HG03521 (cell line): ENCODE data around the gene ADGRE1.

Experiments used
- ATAC-seq: cut with Tn5 transposase; IDR thresholded peaks from one replicate; pipeline ENCODE4 v1.9.1; 2021; ENCODE audit warnings: mild to moderate bottlenecking, moderate library complexity; ENCODE audit not compliant: unreplicated experiment

Gene ADGRE1

DNA sequence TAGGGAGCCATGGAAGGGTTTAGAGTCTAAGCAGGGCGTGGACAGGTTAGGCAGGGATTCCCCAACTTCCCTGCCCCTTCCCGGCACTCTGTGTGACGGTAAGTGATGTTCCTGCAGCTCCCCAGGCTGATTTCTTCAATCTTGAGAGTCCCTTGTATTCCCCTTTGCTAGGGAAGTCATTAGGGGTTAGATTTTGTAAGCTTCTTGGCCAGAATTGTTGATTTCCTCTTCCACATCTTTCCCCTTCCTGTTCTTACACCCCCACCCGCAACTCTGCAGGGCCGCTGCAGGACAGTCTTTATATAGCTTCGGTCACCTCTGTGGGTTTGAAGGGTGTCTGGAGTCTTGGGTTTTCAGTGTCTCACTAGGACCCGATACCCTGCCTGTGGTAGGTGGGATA lies 10.6 kb upstream of the ADGRE1 start:
- no peak for ATAC-seq

DNA sequence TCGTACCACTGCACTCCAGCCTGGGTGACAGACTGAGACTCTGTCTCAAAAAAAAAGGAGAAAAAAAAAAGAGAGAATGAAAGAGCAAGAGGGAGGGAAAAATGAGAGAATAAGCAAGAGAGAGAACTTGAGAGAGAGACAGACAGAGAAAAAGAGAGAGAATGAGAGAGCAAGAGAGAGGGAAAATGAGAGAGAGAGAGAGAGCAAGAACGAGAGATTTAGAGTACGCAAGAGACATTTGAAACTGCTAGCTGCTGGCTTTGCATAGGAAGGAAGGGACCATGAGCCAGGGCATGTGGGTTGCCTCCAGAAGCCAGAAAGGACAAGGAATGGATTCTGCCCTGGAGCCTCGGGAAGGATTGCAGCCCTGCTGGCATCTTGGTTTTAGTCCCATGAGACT lies 9.6 kb upstream of the ADGRE1 start:
- ATAC-seq: no peak

DNA sequence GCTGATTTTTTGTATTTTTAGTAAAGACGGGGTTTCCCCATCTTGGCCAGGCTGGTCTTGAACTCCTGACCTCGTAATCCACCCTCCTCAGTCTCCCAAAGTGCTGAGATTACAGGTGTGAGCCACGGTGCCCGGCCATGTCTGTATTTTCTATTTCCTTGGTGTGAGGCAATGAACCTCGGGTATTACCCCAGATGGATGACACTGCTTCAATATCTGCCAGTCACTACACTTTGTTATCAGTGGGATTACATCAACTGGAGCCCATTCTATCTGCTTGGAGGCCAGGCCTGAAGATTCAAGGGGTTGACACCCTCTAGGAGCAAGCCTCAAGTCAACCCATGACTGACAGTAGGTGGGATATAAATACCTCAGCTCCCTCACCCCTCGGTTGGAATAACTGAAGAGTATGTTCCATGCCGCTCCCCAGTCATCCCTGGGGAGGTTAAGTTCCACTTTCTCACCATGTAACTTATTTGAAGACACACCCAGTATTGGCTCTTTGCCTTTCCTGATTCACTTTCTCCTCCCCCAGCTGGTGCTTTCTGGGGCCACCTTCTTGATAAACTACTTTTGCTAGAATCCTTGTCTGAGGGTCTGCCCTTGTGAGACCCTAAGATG lies 992 bp upstream of the ADGRE1 start:
- ATAC-seq: no peak

DNA sequence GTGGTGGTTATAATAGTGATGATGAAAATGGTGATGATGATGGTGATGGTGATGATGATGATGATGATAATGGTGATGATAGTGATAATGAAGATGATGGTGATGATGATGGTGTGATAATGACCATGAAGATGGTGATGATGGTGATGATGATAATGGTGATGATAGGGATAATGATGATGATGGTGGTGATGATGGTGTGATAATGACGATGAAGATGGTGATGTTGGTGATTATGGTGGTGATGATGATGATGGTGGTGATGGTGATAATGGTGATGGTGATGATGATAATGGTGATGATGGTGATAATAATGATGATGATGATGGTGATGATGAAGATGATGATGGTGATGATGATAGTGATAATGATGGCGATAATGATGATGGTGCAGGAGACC lies 1.6 kb downstream of the ADGRE1 start:
- ATAC-seq: no peak

DNA sequence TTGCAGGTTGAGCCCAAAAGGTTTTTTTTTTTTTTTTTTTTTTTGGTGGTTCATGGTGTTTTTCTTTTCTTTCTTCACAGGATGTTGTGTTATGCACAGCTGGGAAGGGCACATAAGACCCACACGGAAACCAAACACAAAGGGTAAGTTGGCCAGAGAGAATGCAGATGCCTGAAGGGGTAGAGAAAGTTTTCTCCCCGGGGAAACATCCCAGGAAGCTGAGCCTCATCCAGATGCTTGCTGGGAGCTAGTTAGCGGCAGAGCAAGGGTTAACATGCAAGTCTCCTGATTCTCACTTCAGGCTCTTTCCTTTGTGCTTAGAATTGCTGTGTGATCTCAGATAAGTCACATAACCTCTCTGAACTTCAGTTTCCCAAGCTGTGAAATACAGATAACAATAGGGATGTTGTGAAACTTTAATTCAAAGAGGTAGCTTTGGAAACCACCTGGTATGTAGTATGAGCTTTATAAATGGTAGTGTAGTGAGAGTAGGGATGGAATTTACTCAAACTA lies 3.1 kb downstream of the ADGRE1 start:
- ATAC-seq: no peak

DNA sequence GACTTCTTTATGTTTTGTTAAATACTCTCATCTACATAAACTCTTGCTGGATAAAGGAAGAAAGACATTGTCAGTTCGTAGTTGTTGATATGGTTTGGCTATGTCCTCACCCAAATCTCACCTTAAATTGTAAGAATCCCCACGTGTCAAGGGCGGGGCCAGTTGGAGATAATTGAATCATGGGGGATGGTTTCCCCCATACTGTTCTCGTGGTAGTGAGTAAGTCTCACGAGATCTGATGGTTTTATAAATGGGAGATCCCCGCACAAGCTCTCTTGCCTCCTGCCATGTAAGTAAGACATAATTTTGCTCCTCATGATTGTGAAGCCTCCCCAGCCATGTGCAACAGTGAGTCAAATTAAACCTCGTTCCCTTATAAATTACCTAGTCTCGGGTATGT lies 3.6 kb downstream of the ADGRE1 start:
- no peak for ATAC-seq

DNA sequence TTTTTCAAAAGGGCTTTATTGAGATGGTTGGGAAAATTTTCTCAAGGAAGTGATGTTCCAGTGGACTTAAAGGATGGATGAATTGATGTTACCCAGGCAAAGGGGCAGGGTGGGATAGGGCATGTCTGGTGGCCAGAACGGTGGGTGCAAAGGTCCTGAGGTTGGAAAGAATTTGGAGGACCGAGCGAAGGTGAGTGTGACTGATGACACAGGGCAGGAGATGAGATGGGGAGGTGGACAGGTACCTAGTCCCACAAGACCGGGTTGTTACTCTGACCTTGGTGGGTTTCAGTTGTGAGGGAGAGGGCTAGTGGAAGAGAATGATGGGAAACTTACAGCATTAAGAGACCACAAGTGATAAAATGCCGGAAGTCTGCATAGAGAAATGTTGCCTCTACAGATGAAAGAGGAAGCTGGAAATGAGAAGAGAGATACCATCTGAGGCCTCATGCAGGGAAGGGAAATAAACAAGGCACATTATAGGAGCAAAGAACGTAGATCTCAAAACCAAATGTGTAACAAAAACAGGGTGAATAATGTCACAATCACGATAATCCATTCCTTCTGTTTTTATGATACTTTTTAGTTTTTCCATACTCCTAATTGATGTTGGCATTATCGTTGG lies 4.5 kb downstream of the ADGRE1 start:
- ATAC-seq: no peak

DNA sequence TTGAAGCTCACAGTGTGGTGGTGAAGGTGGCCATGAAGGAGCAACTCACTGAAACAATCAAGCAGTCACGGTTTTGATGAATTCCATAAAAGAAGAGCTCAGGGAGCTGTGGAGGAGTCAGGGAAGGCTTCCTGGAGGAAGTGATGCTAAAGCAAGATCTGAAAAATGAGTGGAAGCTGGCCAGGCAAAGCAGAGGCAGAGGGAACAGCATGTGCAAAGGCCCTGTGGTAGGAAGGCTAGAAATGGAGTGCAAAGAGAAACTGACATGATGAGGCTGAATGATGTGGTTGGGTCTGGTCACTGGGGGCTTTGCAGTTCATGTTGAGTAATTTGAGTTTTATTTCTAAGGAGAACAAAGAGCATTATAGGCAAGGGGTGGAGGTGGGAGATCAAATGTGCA lies 6.9 kb downstream of the ADGRE1 start:
- ATAC-seq: no peak

DNA sequence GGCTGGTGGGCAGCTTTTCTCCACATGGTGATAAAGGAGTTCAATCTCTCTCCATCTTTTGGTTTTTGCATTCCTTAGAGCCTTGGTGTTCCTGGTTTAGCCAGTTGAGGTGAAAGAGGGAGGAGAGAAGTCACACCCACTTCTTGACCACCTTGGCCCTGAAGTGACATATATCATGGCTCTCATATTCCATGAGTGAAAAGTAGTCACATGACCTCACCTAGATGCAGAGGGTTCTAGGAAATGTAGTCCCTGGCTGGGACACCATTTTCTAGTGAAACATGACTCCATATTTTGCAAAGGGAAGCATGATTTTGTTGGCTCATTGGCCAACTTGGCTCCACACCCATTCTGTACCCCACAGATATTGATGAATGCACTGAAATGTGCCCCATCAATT lies 16.1 kb downstream of the ADGRE1 start:
- ATAC-seq: no peak

DNA sequence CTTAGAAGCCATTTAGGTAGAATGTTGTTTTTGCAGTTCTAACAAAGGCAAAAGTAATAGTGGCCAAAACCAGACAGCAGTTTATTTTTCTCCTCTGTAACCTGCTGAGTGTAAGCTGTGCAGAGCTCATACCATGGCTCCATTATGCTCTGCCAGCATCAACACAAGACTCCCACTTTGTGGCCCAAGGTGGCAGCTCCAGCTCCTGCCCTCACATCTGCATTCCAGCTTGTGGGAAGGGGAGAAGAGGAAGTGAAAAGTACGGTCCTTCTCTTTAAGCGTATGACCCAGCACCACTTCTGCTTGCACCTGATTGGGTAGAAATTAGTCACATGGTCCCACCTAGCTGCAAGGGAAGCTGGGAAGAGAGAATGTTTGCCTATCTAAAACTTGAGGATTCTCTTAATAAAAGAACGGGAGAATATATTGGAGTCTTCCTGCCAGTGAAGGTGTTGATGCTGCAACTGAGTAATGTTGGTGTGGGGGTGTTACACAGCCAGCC lies 19.2 kb downstream of the ADGRE1 start:
- no peak for ATAC-seq

DNA sequence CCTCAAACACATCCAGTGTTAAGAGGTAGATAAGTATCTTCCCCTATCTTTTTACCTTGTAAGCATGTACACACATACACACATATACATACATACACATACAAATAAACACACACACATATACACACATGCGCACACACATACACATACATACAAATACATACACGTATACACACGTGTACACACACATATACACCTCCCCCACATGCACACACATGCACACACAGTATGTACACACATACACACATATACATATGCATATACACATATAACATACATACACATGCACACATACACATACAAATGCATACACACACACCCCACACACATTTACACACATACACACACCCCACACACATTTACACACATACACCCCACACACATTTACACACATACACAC lies 24.1 kb downstream of the ADGRE1 start:
- no peak for ATAC-seq

DNA sequence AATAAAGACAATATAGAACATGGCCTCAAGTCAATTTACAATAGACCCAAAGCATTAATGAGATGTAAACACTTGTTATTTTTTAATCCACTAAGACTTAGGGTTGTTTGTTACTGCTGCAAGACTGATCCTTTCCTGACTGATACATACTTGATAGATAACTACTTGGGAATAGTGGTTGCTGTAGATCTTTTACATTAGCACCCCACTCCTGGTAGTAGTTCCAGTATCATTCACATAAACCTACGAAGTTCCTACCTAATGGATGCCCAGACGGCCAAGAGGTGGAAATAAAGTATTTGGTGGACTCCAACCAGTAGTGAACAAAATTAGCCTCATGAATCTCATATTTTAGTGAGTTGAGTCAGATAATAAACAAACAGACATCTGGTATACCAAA lies 26.9 kb downstream of the ADGRE1 start:
- no peak for ATAC-seq

DNA sequence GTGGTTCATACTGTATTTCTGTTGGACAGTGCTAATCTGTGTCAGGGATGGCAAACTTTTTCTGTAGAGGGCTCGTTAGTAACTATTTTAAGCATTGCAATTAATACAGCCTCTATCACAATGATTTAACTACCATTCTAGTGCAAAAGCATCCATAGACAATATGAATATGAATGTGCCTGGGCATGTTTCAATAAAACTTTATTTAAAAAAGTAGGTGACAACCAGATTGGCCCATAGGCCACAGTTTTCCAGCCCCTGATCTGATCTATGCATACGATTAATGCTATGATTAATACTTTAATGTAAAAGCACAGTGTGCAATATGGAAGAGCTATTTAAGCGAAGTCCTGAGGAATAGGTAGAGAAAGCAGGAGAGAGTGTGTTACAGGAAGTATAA lies 29.6 kb downstream of the ADGRE1 start:
- ATAC-seq: no peak

DNA sequence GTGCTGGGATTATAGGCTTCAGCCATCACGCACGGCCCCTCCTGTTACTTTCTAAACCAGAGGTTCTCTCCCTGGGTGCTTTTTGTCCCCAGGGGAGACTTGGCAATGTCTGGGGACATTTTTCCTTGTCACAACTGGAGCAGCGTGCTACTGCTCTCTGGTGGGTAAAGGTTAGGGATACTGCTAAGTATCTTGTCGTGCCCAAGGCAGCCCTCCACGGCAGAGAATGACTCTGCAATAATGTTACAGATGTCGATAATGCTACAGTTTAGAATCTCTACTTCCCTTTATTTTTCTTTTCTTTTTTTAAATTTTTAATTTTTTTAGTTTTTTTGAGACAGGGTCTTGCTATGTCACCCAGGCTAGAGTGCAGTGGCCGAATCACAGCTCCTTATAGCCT lies 38.0 kb downstream of the ADGRE1 start:
- no peak for ATAC-seq

DNA sequence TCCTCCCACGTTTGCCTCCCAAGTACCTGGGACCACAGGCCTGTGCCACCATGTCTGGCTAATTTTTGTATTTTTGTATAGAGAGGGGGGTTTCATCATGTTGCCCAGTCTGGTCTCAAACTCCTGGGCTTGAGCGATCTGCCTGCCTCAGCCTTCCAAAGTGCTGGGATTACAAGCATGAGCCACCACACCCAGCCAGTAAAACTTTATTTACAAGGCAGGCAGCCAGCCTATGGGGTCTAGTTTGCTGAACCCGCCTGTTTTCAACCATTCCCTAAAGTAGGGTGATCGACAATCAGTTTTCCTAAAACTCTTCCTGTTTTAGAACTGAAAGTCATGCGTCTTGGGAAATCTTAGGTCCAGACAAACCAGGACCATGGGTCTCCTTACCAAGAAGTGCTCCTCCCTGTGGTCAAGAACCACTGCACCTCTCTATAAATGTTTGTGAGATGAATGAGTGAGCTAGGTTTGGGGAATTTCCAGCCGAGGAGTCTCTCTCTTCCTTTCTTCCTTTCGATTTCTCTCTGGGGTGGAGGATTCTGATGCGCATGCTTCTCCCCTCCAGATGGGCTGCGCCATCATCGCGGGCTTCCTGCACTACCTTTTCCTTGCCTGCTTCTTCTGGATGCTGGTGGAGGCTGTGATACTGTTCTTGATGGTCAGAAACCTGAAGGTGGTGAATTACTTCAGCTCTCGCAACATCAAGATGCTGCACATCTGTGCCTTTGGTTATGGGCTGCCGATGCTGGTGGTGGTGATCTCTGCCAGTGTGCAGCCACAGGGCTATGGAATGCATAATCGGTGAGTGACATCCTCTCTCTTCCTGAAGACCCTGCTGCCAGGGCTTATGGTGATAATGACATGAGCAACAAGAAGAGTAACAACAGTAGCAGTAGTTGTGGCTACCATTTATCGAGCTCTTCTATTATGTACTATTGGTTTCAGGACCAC lies 38.7 kb downstream of the ADGRE1 start:
- ATAC-seq: no peak

DNA sequence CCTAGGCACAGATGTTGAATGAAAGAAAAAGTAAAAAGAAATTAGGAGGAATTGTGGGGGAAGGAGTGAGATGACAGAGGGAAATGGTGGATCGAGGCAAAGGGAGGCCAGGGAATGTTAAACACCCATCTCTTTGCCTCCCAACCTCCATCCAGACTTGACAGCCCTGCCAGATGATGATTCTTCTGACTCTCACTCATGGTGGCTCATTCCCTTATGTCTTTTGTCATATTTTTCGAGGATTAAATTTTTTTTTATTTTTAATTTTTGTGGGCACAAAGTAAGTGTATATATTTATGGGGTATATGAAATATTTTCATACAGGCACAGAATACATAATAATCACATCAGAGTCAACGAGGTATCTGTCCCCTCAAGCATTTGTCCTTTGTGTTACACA lies 42.8 kb downstream of the ADGRE1 start:
- no peak for ATAC-seq

DNA sequence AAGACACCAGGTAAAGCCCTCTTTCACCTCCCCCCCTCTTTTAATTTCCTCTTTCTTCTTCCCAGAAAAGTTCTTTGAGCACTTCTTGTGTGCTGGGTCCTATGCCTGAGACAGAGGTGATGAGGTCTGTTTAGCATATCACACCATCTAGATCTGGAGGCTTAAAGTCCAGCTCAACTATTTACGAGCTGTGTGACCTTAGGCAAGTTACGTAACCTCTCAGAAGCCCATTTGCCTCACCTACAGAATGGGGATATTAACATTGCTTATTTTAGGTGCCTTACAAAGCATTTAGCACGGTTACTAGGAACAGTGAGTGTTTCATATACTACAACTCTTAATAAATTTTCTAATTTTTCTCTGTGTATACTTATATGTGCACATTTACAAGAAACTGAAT lies 47.7 kb downstream of the ADGRE1 start:
- ATAC-seq: no peak

DNA sequence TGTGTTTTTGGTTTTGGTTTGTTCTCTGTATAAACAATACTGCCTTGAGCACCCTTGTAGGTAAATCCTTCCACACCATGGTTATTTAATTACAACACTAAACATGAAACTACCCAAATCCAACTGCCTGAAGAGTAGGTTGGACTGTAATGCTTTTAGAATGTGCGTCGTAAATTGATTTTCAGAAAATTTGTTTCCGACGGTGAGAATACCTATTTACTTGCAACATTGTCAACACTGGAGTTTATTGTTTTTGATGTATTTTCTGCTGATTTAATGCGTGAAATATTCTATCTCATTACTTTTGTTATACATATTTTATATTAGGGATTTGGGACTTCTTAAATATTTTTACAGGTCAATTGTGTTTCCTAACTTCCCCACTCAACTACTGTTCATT lies 48.2 kb downstream of the ADGRE1 start:
- no peak for ATAC-seq

DNA sequence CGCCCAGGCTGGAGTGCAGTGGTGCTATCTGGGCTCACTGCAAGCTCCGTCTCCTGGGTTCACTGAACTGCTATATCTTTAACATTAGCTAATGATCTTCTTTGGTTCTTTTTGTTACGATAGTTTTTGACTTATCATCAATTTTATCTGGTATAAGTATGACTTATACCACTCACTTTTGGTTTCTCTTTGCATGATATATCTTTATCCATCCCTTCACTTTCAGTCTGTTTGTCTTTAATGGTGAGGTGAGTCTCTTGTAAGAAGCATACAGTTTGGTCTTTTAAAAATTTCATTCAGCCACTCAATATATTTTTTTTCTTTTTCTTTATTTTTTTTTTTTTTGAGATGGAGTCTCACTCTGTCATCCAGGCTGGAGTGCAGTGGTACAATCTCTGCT lies 58.4 kb downstream of the ADGRE1 start:
- no peak for ATAC-seq

DNA sequence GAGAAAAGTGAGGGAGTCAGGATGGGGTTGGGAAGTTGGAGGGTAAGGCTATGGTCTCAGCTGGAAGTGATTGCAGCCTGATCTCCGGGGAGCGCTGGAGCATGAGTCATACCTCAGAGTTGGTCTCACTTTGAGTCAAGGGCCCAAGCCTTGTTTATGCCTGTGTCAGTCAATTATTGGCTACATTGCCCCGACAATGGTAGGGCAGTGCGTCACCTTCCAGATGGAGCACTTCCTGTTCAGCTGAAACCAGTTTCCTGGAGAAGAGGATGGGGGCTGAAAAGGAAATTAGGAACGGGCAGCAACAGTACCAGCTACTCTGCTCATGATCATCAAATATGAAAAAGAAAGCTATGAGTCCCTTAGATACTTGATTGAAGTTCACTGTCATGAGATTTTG lies 60.4 kb downstream of the ADGRE1 start:
- no peak for ATAC-seq

DNA sequence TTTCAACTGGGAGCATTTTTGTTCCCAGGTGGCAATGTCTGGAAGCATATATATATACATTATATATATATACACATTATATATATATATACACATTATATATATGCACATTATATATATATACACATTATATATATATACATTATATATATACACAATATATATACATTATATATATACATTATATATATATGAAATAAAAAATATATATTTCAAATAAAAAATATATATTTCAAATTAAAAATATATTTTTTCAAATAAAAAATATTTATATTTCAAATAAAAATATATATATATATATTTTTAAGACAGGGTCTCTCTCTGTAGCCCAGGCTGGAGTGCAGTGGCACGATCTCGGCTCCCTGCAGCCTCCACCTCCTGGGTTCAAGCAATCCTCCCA lies 61.5 kb downstream of the ADGRE1 start:
- ATAC-seq: no peak

DNA sequence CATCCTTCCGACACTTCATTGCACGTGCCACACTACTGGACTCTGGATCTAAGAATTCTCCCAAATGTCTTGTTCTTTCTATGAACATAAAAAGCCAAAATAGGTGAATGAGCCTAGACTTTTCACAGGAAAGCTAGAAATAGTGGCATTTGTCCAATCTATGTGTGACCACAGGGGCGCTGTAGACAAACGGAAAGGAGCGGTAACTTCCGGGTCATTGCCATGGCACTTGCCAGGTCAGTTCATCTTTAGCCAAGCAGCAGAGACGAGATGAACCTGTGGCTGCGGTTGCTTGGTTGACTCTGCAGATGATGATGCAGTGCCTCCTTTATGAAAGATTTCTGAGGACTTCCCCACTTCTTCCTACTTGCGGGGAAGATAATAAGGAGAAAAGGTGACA lies 65.6 kb downstream of the ADGRE1 start:
- ATAC-seq: no peak
